Endothelial cell of umbilical vein (primary cell): ENCODE measurements around the gene OSBPL5. TPM values are rescaled to one million over a fixed set of nuclear protein-coding genes. Genes with fewer than 3 reads are reported as not detected.

ENCODE experiments used
- BruUV-seq: library from RNA; stranded (reverse); fragments of 400-500 nt; replicated peaks from 2 replicates; lab custom pipeline; 2021; lab: Mats Ljungman, UMichigan
- CTCF ChIA-PET: fragments of 300-600, 350-600 bp; sonication (Branson Sonifier 250); formaldehyde crosslinking; loops from one replicate; lab custom pipeline; 2021; ENCODE audit warnings: antibody characterized with exemption, inconsistent platforms; lab: Charles Lee
- POLR2A ChIA-PET: fragments of 300-600, 350-600 bp; sonication (Branson Sonifier 250); formaldehyde crosslinking; loops from one replicate; lab custom pipeline; 2021; ENCODE audit warnings: antibody characterized with exemption, inconsistent platforms; lab: Charles Lee
- DNase-seq: peaks from one replicate; pipeline ENCODE4 v3.0.0-alpha.2; 2011; ENCODE audit warnings: low read depth, low spot score
- FAIRE-seq: peaks from 2 replicates; lab custom pipeline; 2011; peaks lifted over from hg19 to GRCh38; lab: Jason Lieb, UNC
- H2AFZ ChIP-seq: 2 replicates; pipeline ENCODE4 v1.6.0; 2012; ENCODE audit warnings: low read depth, low read length, control low read depth, inconsistent platforms
- H3K27ac ChIP-seq: 2 replicates; pipeline ENCODE4 v1.5.1; 2011; ENCODE audit warnings: low read depth, mild to moderate bottlenecking, control low read depth, low read length, moderate library complexity; ENCODE audit not compliant: insufficient read depth
- H3K27me3 ChIP-seq, 2 experiments: 2 replicates each; pipeline versions ENCODE4 v1.6.0 to v1.6.1; 2011; ENCODE audit warnings: low read length in 2 of 2, mixed read lengths in 1 of 2; ENCODE audit not compliant: control insufficient read depth in 2 of 2, insufficient read depth in 2 of 2
- H3K36me3 ChIP-seq, 2 experiments: 2 replicates in 1 of 2; 3 replicates in 1 of 2; pipeline ENCODE4 v1.5.1; 2011; ENCODE audit warnings: low read length in 2 of 2, mild to moderate bottlenecking in 1 of 2, moderate library complexity in 1 of 2; ENCODE audit not compliant: control insufficient read depth in 2 of 2, insufficient read depth in 2 of 2; ENCODE audit errors: extremely low read depth in 1 of 2
- H3K4me1 ChIP-seq: 3 replicates; pipeline ENCODE4 v1.5.1; 2011; ENCODE audit warnings: mild to moderate bottlenecking, low read length; ENCODE audit not compliant: control insufficient read depth, insufficient read depth; ENCODE audit errors: extremely low read depth
- H3K4me2 ChIP-seq: 2 replicates; pipeline ENCODE4 v1.6.1; 2011; ENCODE audit warnings: low read length, control low read depth, mixed read lengths; ENCODE audit not compliant: insufficient read depth
- H3K4me3 ChIP-seq, 3 experiments: fragments of 200-600 bp in 1 of 3; sonication (generic), shearing (Covaris generic) in 1 of 3; replicated peaks in 1 of 3; 2 replicates each; pipeline ENCODE4 v1.5.1; 2011 to 2016; ENCODE audit warnings: control low read depth in 3 of 3, low read length in 3 of 3, mild to moderate bottlenecking in 2 of 3, inconsistent platforms in 1 of 3, low read depth in 1 of 3, moderate library complexity in 1 of 3; ENCODE audit not compliant: insufficient read depth in 1 of 3
- H3K79me2 ChIP-seq: 2 replicates; pipeline ENCODE4 v1.6.0; 2012; ENCODE audit warnings: low read length, inconsistent platforms; ENCODE audit not compliant: control insufficient read depth, insufficient read depth
- H3K9ac ChIP-seq: replicated peaks from 2 replicates; pipeline ENCODE3; 2011; ENCODE audit warnings: low read length, control low read depth; ENCODE audit not compliant: insufficient read depth; ENCODE audit errors: extremely low read depth
- H3K9me1 ChIP-seq: replicated peaks from 3 replicates; pipeline ENCODE4 v1.6.0; 2011; ENCODE audit warnings: mild to moderate bottlenecking, low read length; ENCODE audit not compliant: control insufficient read depth, insufficient read depth; ENCODE audit errors: extremely low read depth
- H3K9me3 ChIP-seq: replicated peaks from 2 replicates; pipeline ENCODE4 v1.5.1; 2012; ENCODE audit warnings: low read length, inconsistent platforms; ENCODE audit not compliant: control insufficient read depth, insufficient read depth
- H4K20me1 ChIP-seq: replicated peaks from 2 replicates; pipeline ENCODE3; 2011; ENCODE audit warnings: mild to moderate bottlenecking, low read length; ENCODE audit not compliant: control insufficient read depth, insufficient read depth; ENCODE audit errors: extremely low read depth
- EZH2 ChIP-seq: IDR thresholded peaks from 2 replicates; pipeline ENCODE4 v1.6.1; 2012; ENCODE audit warnings: borderline replicate concordance, low read depth, mild to moderate bottlenecking, moderate library complexity, low read length, inconsistent platforms; ENCODE audit not compliant: severe bottlenecking
- FOS ChIP-seq: IDR thresholded peaks from 2 replicates; pipeline ENCODE4 v1.6.1; 2011; ENCODE audit warnings: mild to moderate bottlenecking, low read length, moderate library complexity, borderline replicate concordance; ENCODE audit not compliant: insufficient read depth
- GATA2 ChIP-seq: IDR thresholded peaks from 2 replicates; pipeline ENCODE4 v1.7.0; 2011; ENCODE audit warnings: low read depth, mild to moderate bottlenecking, moderate library complexity, mixed read lengths, low read length; ENCODE audit not compliant: insufficient read length, insufficient read depth
- JUN ChIP-seq: IDR thresholded peaks from 2 replicates; pipeline ENCODE4 v1.6.1; 2011; ENCODE audit warnings: borderline replicate concordance, low read depth; ENCODE audit not compliant: insufficient read length, insufficient read depth
- MYC ChIP-seq: IDR thresholded peaks from one replicate; pipeline ENCODE4 v1.6.1; 2011; ENCODE audit warnings: mild to moderate bottlenecking, low read depth, low read length
- POLR2A ChIP-seq: IDR thresholded peaks from 2 replicates; pipeline ENCODE4 v1.6.1; 2012; ENCODE audit warnings: low read depth, mild to moderate bottlenecking, control low read depth, low read length
- POLR2AphosphoS5 ChIP-seq: IDR thresholded peaks from 2 replicates; pipeline ENCODE4 v1.6.1; 2012; ENCODE audit warnings: low read depth, mild to moderate bottlenecking, control low read depth, low read length, moderate library complexity; ENCODE audit not compliant: insufficient read depth
- dilution Hi-C: fragments of 300-500 bp; cut with MboI; formaldehyde crosslinking; loops from one replicate; pipeline ENCODE4 v1.15.0; 2019; ENCODE audit warnings: low sequenced_read_pairs; ENCODE audit not compliant: extremely low pct_ligation_motif_present
- intact Hi-C: fragments of 100-400 bp; cut with micrococcal nuclease; formaldehyde crosslinking; loops from one replicate; pipeline ENCODE4 v1.10.0; 2022
- polyA plus RNA-seq, 4 experiments: library from polyadenylated mRNA; depleted of rRNA in 3 of 4; stranded (reverse) in 3 of 4; unstranded in 1 of 4; fragments of >200 nt; gene quantifications; 2 replicates each; pipeline versions ENCODE4 v1.2.1 to v1.2.3, GENCODE V29; 2011 to 2012; ENCODE audit warnings: missing spikeins in 1 of 4
- total RNA-seq: library from RNA; stranded (reverse); gene quantifications from 2 replicates; pipeline ENCODE4 v1.2.3, GENCODE V29; 2021
- TF ChIP-seq, protein P1 (sequence below): IDR thresholded peaks from 2 replicates; pipeline ENCODE4 v1.6.1; 2011; ENCODE audit not compliant: insufficient read depth, insufficient read length
- TF ChIP-seq, protein P2 (sequence below), 2 donors: IDR thresholded peaks; 1 replicate in 1 of 2; 2 replicates in 1 of 2; pipeline ENCODE4 v1.5.1; 2011; ENCODE audit warnings: low read length in 2 of 2, mild to moderate bottlenecking in 2 of 2, moderate library complexity in 2 of 2, control low read depth in 1 of 2, inconsistent platforms in 1 of 2, low read depth in 1 of 2; ENCODE audit not compliant: insufficient read depth in 1 of 2; ENCODE audit errors: extremely low read depth in 1 of 2

The OSBPL5 gene
- total and polyA plus RNA-seq, 2 donors (not counting 3 experiments of a cell fraction or from before 2014, with no cell fraction given): 8.7 to 37.7 TPM

DNA sequence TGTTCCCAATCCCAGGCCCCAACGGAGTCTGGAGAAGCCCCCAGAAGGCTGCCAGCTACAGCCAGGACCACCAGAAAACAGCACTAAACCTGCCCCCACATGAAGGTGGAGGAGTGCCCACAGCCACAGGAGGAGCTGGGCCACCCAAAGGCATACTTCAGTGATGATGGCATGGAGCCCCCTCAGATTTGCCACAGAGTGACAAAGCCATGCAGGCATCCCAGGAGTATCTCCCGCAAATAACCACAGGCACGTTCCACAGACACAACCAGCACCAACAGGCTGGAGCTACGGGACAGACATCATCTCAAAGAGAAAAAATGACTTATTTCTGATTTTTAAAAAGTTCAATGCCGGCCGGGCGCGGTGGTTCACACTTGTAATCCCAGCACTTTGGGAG, 118.5 kb downstream of the OSBPL5 start:
- no peak overlapping the region for H3K4me3 ChIP-seq
- no peak overlapping the region for H3K4me2 ChIP-seq
- intact Hi-C loops (no loop called here), dilution Hi-C loops (no loop called here)
- H3K4me1 ChIP-seq: peaks cover 19% of the 10 kb centered on the region
- no peaks in the 10 kb centered on the region for H3K9me3 ChIP-seq
- H3K79me2 ChIP-seq: peaks cover 83% of the 10 kb centered on the region
- ChIA-PET CTCF (interaction anchor here (1.3 to 2.1 kb wide), 3 partner anchors 9 to 45 kb away, joined by 3 to 8 read pairs (median 3); no protein-coding TSS in a partner anchor), POLR2A (interaction anchor here (0.7 kb wide), 1 partner anchor 116 kb away, joined by 5 read pairs; no protein-coding TSS in a partner anchor)
- no peak overlapping the region for H3K9ac ChIP-seq
- H2AFZ ChIP-seq: no peak overlapping the region
- H3K27ac ChIP-seq: no peak overlapping the region
- H3K36me3 ChIP-seq: peaks cover 0 to 4% of the 10 kb centered on the region in 2 experiments
- no TSS peak for BruUV-seq
- no peaks in the 10 kb centered on the region for H3K9me1 ChIP-seq
- FAIRE-seq: no peak
- TF ChIP-seq MYC (no peak), EZH2 (no peak), JUN (no peak), POLR2AphosphoS5 (no peak), GATA2 (no peak), POLR2A (no peak), FOS (no peak)
- TF ChIP-seq, protein P1, sequence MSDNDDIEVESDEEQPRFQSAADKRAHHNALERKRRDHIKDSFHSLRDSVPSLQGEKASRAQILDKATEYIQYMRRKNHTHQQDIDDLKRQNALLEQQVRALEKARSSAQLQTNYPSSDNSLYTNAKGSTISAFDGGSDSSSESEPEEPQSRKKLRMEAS: no peak
- TF ChIP-seq, protein P2, sequence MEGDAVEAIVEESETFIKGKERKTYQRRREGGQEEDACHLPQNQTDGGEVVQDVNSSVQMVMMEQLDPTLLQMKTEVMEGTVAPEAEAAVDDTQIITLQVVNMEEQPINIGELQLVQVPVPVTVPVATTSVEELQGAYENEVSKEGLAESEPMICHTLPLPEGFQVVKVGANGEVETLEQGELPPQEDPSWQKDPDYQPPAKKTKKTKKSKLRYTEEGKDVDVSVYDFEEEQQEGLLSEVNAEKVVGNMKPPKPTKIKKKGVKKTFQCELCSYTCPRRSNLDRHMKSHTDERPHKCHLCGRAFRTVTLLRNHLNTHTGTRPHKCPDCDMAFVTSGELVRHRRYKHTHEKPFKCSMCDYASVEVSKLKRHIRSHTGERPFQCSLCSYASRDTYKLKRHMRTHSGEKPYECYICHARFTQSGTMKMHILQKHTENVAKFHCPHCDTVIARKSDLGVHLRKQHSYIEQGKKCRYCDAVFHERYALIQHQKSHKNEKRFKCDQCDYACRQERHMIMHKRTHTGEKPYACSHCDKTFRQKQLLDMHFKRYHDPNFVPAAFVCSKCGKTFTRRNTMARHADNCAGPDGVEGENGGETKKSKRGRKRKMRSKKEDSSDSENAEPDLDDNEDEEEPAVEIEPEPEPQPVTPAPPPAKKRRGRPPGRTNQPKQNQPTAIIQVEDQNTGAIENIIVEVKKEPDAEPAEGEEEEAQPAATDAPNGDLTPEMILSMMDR (IDR thresholded peaks at IDR 0.05; ENCODE audit: extremely low read depth in 1 of 2, insufficient read depth in 1 of 2, low read depth in 1 of 2, low read length in 2 of 2): no peak
- DNase-seq: no peak
- H4K20me1 ChIP-seq: no peaks in the 10 kb centered on the region
- H3K27me3 ChIP-seq: no peaks in the 10 kb centered on the region
